AG08396 (cell line): ENCODE results near the gene MELTF.

Experiments
- DNase-seq: peaks from one replicate; pipeline ENCODE4 v3.0.0; 2012; ENCODE audit warnings: low spot score, mixed read lengths

The MELTF gene

DNA sequence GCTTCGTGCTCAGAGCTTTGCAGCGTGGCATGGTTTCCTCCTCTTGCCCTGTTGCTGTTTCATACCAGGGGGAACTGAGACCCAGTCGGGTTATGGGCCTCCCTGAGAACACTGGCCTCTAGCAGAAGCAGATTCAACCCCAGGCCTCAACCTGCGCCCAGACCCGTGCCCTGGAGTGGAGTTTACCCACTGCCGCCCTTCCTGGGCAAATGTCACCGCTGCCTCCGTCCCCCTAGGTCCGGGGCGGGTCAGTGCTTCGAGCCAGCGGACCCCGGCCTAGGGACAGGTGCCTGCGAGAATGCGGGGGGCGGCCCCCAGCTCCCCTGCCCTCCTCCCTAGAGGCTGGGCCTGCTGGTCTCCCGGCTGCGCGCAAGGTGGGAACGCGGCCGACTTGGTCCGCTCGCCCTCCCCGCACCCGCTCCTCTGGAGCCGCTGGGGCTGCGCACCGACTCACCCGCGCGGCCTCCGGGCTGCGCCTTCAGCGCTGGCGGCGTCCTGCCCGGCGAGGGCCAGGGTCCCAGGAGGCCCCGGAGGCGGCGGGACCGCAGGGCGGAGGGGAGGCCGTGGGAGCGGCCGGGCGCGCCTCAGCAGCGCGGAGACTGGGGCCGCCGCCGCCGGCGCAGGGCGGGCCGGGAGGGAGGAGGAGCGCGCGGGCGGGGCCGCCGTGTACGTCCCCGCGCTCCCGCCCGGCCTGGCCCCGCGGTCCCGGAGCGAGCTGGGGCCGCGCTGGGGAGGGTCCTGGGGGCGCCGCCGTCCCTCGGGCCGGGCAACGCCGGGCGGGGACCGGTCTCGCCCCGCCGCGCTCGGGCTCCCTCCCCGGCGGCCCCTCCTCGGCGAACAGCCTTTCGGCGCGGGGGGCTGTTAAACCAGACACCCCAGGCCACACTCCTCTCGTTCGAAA lies 61.1 kb downstream of the MELTF start, which contains the start of gene PIGZ:
Gene PIGZ (minus strand): TSS at position 601 of the 901 bp plus-strand sequence. CDS start 16,802 bp downstream, outside the sequence.
- DNase-seq: peak; percentile 78

DNA sequence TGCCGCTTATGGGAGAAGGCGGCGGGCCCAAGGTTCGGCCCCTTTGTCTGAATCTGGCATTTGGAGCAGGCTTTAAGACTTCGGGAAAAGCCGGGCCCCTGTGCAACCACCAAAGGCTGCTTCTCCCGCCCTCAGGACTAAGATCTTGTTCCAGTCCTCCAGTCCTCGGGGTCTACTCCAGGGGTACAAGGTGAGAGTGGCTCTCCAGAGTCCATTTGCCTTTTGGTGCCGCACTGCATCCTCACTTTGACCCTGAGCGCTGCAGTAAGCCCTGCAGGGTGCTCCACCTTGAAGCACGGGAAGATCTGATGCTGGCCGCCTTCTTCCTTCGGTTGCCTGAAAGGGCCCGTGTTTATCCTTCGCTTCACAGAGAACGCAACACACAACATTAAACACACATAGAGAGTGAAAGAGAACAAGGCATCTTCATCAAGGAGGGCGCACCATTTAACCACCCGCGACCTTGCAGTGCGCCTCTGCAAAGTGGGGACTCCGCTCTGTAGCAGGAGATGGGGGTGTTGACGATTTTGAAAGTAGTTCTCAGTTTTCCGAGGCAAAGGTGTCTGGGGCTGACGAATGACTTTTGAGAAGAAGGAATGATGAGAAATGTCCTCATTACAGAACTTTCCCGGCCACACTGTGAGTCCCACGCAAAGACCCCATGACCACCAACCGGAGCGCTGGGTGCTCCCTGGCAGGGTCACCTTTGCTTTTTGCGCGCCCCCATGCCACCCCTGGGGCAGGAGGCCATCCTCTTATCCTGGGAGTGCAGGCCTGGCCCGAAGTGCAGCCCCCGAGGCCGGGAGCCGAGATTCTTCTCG lies 62.0 kb downstream of the MELTF start:
- no peak for DNase-seq

DNA sequence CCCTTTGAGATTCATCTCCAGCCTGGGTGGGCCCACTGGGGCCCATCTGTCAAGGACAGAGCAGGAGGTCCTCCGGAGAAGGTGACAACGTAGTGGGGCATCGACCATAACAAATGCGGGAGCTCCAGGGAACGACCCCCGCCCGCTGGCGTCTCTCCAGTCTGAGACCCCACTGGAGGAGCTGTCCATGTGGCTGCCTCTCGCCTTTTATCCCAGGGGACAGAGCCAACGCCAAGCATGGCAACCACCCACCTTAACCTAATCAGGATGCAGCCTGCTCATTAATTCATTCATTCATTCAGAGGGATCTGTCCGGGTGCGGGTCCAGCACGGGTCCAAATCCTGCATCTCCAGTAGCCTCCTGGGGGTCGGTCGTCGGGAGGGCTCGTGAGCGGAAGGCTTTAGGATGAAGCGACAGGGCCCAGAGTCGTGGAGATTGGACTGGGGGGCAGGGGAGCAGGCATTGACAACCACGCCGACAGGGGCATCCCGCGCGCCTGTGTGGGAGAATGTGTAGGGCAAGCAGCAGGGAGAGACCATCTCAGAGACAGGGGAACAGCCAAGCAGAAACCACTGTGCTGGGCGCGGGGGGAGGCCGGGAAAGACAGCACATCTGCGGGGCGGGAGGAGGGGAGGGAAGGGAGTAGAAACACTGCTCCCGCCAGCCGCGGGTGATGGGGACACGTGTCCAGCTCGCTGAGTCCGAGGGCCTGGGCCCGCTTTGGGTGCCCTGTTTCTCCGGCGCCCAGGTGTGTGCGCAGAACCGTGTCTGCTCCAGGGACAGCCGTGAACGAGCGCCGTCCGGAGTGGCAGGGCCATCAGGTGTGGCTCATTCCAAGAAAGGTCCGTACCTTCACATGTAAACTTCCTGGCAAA lies 62.9 kb downstream of the MELTF start:
- no peak for DNase-seq

DNA sequence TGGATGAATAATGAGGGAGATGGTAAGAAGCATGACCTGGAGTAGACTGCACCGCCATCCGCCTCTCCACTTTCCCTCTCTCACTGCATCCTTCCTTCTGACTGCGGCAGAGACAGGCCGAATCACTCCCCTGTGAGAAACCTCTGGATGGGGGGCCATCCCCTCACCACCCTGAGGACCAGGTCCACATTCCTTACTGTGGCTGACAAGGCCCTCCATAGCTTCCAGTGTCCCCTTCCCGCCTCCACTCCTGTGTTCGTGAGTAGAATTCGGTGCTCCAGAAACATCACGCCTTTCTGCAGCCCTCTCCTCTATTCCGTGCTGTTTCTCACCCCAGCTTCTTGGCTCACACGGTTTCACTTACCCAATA lies 63.8 kb downstream of the MELTF start:
- no peak for DNase-seq

DNA sequence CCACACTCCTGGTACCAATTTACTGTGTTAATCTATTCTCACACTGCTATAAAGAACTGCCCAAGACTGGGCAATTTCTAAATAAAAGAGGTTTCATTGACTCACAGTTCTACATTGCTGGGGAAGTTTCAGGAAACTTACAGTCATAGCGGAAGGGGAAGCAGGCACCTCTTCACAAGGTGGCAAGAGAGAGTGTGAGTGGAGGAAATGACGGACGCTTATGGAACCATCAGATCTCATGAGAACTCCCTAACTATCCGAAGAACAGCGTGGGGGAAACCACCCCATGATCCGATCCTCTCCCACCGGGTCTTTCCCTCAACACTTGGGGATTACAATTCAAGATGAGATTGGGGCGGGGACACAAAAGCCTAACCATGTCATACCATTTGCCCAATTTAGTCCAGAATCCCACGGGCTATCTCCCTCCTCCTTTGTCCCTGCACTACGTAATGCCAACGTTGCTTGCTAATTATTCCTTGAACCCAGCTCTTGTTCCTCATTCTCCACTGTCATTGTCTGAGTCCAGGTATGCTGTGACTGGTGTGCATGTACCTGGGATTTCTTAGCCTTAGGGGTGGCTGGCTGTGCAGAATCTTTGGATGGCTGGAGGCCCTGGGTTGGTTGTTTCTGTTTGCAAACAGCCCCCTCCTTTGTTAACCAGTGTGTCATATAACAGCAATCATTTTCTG lies 64.4 kb downstream of the MELTF start:
- DNase-seq: no peak

GRCh38 chr3:196963631-196963953 lies 66.0 kb downstream of the MELTF start:
- DNase-seq: no peak

DNA sequence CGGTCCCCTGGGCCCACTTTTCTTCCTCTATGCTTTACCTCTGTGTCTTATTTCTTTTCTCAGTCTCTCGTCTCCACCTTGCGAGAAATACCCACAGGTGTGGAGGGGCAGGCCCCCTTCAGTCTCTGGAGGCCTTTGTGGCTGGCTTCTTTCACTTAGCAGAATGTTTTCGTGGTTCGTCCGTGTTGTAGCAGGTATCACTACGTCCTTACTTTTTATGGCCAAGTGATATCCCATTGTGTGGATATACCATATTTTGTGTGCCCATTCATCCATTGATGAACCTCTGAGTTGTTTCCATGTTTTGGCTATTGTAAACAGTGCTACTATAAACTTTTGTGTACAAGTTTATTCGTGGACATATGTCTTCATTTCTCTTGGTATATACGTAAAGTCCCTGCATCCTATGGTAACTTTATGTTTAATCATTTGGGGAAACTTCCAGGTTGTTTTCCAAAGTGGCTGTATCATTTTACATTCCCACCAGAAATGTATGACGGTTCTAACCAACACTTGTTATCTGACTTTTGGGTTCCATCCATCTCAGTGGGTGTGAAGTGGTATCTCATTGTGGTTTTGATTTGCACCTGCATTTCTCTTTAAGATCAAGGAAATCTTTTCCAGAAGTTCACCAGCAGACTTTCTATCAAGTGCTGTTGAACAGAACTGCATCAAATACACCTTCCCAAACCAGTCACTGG lies 66.5 kb downstream of the MELTF start:
- DNase-seq: no peak

GRCh38 chr3:196962108-196962929 lies 67.3 kb downstream of the MELTF start:
- no peak for DNase-seq

GRCh38 chr3:196954832-196955231 lies 74.8 kb downstream of the MELTF start:
- DNase-seq: no peak
